Activated T-helper 9 cell treated with anti-CD3 and anti-CD28 coated beads, Interleukin-2, amount 50 U/mL, for 16 hours (primary cell): ENCODE results near the gene HGFAC.

Experiments used
- DNase-seq: peaks from one replicate; pipeline ENCODE4 v3.0.0-alpha.2; 2020; ENCODE audit warnings: low read depth

HGFAC gene

DNA sequence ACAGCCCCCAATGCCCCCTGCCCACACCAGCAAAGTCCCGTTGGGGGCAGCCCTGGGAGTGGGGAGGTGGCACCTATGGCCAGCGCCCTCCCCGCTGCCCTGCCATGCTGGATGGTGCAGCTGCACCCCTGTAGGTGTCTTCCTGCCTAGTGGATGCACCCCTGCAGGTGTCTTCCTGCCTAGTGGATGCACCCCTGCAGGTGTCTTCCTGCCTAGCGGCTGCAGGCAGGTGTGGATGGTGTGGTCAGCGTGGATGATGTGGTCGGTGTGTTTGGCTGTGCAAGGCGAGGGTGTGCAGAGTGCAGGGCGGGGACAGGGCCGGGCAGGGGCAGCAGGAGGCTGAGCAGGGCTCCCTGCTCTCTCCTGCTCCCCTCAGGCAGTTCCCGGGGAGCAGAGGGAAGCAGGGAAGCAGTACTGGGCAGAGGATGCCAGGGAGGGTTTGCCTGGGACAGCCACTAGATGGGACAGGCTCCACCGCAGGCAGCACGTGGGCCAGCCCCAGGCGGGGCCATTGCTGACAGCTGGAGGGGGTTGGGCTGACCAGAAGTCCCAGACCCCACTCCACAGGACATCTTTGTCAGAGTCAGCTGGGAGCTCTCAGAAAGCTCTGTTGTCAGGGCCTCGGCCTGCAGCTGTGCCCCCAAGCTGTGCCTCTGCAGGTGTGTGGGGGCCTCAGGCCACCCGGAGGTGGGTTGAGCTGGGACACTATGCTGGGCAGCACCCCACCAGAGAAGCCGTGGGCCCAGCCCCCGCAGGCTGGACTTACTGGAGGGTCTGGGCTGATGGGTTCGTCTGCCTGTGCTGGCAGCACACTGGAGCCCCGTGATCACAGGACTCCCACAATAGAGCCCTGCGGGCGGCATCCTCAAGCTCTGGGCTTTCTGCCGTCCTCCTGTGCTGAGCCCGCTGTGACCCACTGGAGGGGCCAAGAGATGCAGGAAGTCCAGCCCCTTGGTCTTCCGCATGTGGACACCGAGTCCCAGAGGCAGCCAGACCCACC lies 45.1 kb downstream of the HGFAC start:
- DNase-seq, result no peak

DNA sequence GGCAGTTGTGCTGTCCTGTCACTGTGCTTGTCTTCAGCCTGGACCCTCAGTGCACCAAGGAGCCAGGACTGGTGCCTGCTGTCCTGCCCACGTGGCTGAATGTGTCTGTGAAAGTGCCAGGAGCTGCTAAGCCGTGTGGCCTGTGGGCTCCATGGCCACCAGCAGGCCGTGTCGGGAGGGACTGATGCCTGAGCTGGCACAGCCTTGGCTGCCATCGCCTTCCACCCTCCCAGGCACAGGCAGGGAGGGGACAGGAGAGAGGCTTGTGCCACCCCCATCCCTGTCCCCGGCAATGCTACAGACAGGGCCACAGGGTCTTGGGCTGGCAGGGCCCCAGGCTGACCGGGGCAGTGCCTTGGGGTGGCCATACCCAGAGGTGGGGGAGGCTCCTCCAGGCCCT lies 46.1 kb downstream of the HGFAC start:
- no peak for DNase-seq

DNA sequence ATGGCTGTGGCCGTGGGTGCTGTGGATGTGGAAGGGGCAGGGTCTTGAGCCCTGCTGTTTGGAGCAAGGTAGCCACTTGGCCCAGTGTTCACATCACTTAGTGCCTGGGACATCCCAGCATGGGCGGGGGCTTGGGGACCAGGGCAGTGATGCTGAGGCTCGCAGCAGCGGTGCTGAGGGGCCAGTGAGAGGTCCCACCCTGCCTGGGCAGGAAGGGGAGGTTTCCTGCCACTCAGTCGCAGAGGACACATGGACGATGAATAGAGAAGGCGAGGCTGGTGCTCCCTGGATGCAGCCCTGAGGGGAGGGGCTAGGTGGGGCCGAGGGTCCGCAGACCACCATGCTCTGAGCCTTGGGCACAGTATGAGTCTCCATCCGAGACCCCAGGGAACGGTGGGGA lies 47.1 kb downstream of the HGFAC start:
- DNase-seq, result no peak

DNA sequence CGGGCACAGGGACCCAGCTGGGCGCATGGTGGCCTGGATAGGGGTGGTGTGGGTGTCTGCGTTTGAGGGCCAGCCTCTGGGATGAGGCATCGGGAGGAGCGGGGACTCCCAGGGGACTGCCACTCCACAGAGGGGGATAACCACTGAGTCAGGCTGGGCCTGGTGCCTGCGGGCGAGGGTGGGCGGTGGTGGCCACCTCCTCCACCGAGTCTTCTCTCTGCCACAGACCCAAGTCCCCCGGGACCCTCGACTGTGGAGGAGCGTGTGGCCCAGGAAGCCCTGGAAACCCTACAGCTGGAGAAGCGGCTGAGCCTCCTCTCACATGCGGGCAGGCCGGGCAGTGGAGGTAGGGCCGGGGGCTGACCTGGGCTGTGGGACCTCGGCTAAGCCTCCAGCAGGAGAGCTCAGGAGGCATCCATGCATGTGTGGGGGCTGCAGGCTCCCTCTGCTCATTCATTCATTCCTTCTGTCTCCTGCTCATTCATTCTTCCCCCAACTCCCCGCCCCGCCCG lies 47.7 kb downstream of the HGFAC start:
- DNase-seq, result no peak

DNA sequence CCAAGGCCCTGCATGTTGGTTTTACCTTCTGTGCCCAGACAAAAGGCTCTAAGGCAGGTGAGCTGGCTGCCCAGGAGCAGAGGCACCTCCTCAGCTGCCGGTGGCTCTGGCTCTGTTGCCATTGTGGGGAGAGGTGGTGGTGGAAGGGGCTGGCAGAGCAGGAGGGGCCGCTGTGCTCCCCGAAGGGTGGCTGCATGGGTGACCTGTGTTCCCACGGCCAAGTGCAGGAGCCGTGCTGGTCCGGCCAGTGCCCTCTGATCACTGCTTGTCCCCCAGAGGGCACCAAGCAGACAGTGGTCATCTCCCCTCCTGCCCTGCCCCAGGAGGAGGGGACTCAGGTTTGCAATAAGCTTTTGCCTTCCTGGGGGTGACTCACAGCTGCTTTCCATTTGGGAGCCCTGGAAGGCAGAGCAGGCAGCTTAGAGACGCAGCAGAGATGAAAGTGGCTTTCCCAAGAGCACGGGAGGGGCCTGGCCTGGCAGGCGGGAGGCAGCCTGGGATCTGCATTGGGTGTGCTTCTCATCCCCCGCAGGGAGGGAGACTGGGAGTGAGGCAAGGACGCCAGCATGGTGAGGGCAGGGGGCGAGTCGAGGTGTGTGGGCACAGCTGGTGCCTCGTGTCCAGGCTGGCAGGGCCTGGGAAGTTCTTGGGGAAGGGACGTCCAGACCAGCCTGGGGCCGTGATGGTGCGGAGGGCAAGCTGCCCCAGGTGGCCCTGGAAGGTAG lies 50.1 kb downstream of the HGFAC start:
- DNase-seq, result no peak

- no peak for DNase-seq
Measured at GRCh38 chr4:3492741-3493719, 51.3 kb downstream of the HGFAC start.

- no peak for DNase-seq
Measured at GRCh38 chr4:3493720-3494461, 52.1 kb downstream of the HGFAC start.

- DNase-seq, result no peak
Measured at GRCh38 chr4:3494462-3494871, 52.7 kb downstream of the HGFAC start.

GRCh38 chr4:3495204-3495975 lies 53.6 kb downstream of the HGFAC start:
- no peak for DNase-seq

DNA sequence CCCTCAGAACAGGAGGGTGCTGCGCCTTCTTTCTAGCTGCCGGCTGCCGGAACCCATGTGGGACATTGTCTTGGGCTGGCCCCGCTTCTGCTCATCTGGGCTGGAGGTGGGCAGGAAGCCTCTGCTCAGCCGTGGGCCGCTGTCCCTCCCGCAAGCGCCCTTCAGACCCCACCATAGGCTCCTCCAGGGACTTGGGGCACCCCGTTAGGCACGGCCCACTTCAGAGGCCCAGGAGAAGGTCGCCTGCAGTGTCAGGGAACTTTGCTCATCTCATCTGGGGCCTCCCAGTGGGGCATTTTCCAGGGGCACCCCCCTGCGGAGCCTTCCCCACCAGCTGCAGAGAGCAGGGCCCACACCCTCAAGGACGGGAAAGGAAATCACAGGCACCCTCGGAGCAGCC lies 54.3 kb downstream of the HGFAC start:
- DNase-seq, result no peak

GRCh38 chr4:3497095-3497494 lies 55.3 kb downstream of the HGFAC start:
- no peak for DNase-seq

GRCh38 chr4:3497523-3498389 lies 56.0 kb downstream of the HGFAC start:
- no peak for DNase-seq

- DNase-seq, result no peak
Measured at GRCh38 chr4:3498407-3498806, 56.6 kb downstream of the HGFAC start.
